Esophagus (tissue), 2 donors: ENCODE measurements around the gene PDCD4. TPM values are rescaled to one million over a fixed set of nuclear protein-coding genes. Genes with fewer than 3 reads are reported as not detected.
A peak's percentile ranks its signal among the peaks of the same experiment; 100 is the strongest.

Experiments
- H3K27ac ChIP-seq, 2 donors: one replicate each; pipeline ENCODE4 v1.5.1; 2013; ENCODE audit warnings: low read depth in 2 of 2, mild to moderate bottlenecking in 2 of 2, inconsistent platforms in 1 of 2, low read length in 1 of 2, moderate library complexity in 1 of 2
- H3K27me3 ChIP-seq, 2 donors: one replicate each; pipeline ENCODE4 v1.6.1; 2013; ENCODE audit warnings: low read length in 2 of 2, control low read depth in 1 of 2, mild to moderate bottlenecking in 1 of 2; ENCODE audit not compliant: insufficient read depth in 2 of 2, control insufficient read depth in 1 of 2
- H3K36me3 ChIP-seq, 2 donors: one replicate each; pipeline ENCODE4 v1.6.1; 2013; ENCODE audit warnings: low read length in 1 of 2; ENCODE audit not compliant: control insufficient read depth in 2 of 2, insufficient read depth in 2 of 2
- H3K4me1 ChIP-seq, 2 donors: one replicate each; pipeline ENCODE4 v1.6.1; 2013; ENCODE audit warnings: low read length in 1 of 2; ENCODE audit not compliant: control insufficient read depth in 2 of 2, insufficient read depth in 2 of 2
- H3K4me3 ChIP-seq, 2 donors: one replicate each; pipeline ENCODE4 v1.5.1; 2013; ENCODE audit warnings: low read length in 2 of 2, mild to moderate bottlenecking in 2 of 2, low read depth in 1 of 2, moderate library complexity in 1 of 2
- H3K9me3 ChIP-seq, 2 donors: one replicate each; pipeline ENCODE4 v1.6.1; 2013; ENCODE audit warnings: mild to moderate bottlenecking in 2 of 2, low read depth in 1 of 2, low read length in 1 of 2, moderate library complexity in 1 of 2; ENCODE audit not compliant: control insufficient read depth in 2 of 2, insufficient read depth in 1 of 2
- WGBS, 2 donors: extraction: QIAGEN DNeasy Blood & Tissue Kit; methylation state at CpG; one replicate each; pipeline ENCODE4 v1.1.7; 2013; 5-methylcytosine and 5-hydroxymethylcytosine counted together
- polyA plus RNA-seq, 2 donors: library from polyadenylated mRNA; stranded (reverse); fragments of 200-250 nt; gene quantifications; one replicate each; pipeline ENCODE4 v1.2.3, GENCODE V29; 2013
- donor health status: healthy with polysubstance abuse.
- donor health status: Bipolar disorder and iron deficiency.

Gene PDCD4
- polyA plus RNA-seq, 2 donors, result 116 to 203 TPM

GRCh38 chr10:110873951-110874350 is 2.2 kb downstream of the PDCD4 start:
- Histone ChIP-seq H3K4me3 (peak overlapping the region; percentile 21 to 86), H3K9me3 (no peaks in the 10 kb centered on the region), H3K27ac (peak overlapping the region in 1 of 2 donors; percentile 50), H3K27me3 (no peaks in the 10 kb centered on the region), H3K4me1 (no peaks in the 10 kb centered on the region), H3K36me3 (peaks cover 2% of the 10 kb centered on the region in 2 donors)
- 19 to 36% methylated on average over 2 of the region's 2 CpGs for WGBS, 2 donors

- Histone ChIP-seq H3K4me1 (no peaks in the 10 kb centered on the region), H3K27me3 (no peaks in the 10 kb centered on the region), H3K9me3 (no peaks in the 10 kb centered on the region), H3K27ac (no peak overlapping the region), H3K36me3 (peaks cover 2% of the 10 kb centered on the region in 2 donors), H3K4me3 (no peak overlapping the region)
- WGBS, 2 donors, result 65 to 70% methylated on average over 2 of the region's 2 CpGs
Measured at GRCh38 chr10:110876000-110876399, 4.3 kb downstream of the PDCD4 start.

- WGBS, 2 donors, result 84 to 86% methylated on average over 1 of the region's 1 CpG
- Histone ChIP-seq H3K27ac (no peak overlapping the region), H3K9me3 (no peaks in the 10 kb centered on the region), H3K4me1 (no peaks in the 10 kb centered on the region), H3K27me3 (no peaks in the 10 kb centered on the region), H3K4me3 (no peak overlapping the region), H3K36me3 (peaks cover 2 to 4% of the 10 kb centered on the region in 2 donors)
Measured at GRCh38 chr10:110876788-110877187, 5.1 kb downstream of the PDCD4 start.

GRCh38 chr10:110880012-110880411 is 8.3 kb downstream of the PDCD4 start:
- H3K4me3 ChIP-seq, result no peak overlapping the region
- no peaks in the 10 kb centered on the region for H3K27me3 ChIP-seq
- 62 to 69% methylated on average over 3 of the region's 3 CpGs for WGBS, 2 donors
- H3K36me3 ChIP-seq, result peaks cover 2 to 8% of the 10 kb centered on the region in 2 donors
- peak overlapping the region in 1 of 2 donors; percentile 47 for H3K27ac ChIP-seq
- no peaks in the 10 kb centered on the region for H3K9me3 ChIP-seq
- no peaks in the 10 kb centered on the region for H3K4me1 ChIP-seq

GRCh38 chr10:110881247-110881646 is 9.5 kb downstream of the PDCD4 start:
- Histone ChIP-seq H3K9me3 (no peaks in the 10 kb centered on the region), H3K27me3 (no peaks in the 10 kb centered on the region), H3K4me1 (no peaks in the 10 kb centered on the region), H3K27ac (no peak overlapping the region), H3K4me3 (no peak overlapping the region), H3K36me3 (peaks cover 0 to 8% of the 10 kb centered on the region in 2 donors)
- 79 to 87% methylated on average over 9 of the region's 9 CpGs for WGBS, 2 donors

- H3K27me3 ChIP-seq, result no peaks in the 10 kb centered on the region
- H3K4me1 ChIP-seq, result no peaks in the 10 kb centered on the region
- H3K9me3 ChIP-seq, result no peaks in the 10 kb centered on the region
- no peak overlapping the region for H3K4me3 ChIP-seq
- WGBS, 2 donors, result 48 to 60% methylated on average over 4 of the region's 4 CpGs
- peaks cover 0 to 8% of the 10 kb centered on the region in 2 donors for H3K36me3 ChIP-seq
- H3K27ac ChIP-seq, result no peak overlapping the region
Measured at GRCh38 chr10:110881905-110882304, 10.2 kb downstream of the PDCD4 start.

GRCh38 chr10:110883924-110884323 is 12.2 kb downstream of the PDCD4 start:
- Histone ChIP-seq H3K36me3 (peaks cover 0 to 6% of the 10 kb centered on the region in 2 donors), H3K4me3 (no peak overlapping the region)
- 67 to 77% methylated on average over 10 of the region's 10 CpGs for WGBS, 2 donors

GRCh38 chr10:110885932-110886674 is 14.4 kb downstream of the PDCD4 start:
- WGBS, 2 donors, result 43 to 44% methylated on average over 5 of the region's 5 CpGs
- no peaks in the 10 kb centered on the region for H3K27me3 ChIP-seq
- no peak overlapping the region for H3K27ac ChIP-seq
- H3K4me1 ChIP-seq, result no peaks in the 10 kb centered on the region
- H3K4me3 ChIP-seq, result no peak overlapping the region
- H3K9me3 ChIP-seq, result no peaks in the 10 kb centered on the region
- H3K36me3 ChIP-seq, result peaks cover 0 to 6% of the 10 kb centered on the region in 2 donors

More at GRCh38 chr10:110883924-110884323, 12.2 kb downstream of the PDCD4 start:
- Histone ChIP-seq H3K9me3 (no peaks in the 10 kb centered on the region), H3K4me1 (no peaks in the 10 kb centered on the region), H3K27me3 (no peaks in the 10 kb centered on the region), H3K27ac (peak overlapping the region; percentile 22 to 31)

GRCh38 chr10:110887560-110887959 is 15.8 kb downstream of the PDCD4 start:
- Histone ChIP-seq H3K4me1 (no peaks in the 10 kb centered on the region), H3K4me3 (no peak overlapping the region), H3K27ac (no peak overlapping the region), H3K9me3 (no peaks in the 10 kb centered on the region), H3K27me3 (no peaks in the 10 kb centered on the region), H3K36me3 (peaks cover 0 to 4% of the 10 kb centered on the region in 2 donors)
- 87 to 96% methylated on average over 1 of the region's 1 CpG for WGBS, 2 donors
